Osteoblast (primary cell): ENCODE results near the gene MYLK4. TPM values are rescaled to one million over a fixed set of nuclear protein-coding genes. Genes with fewer than 3 reads are reported as not detected.

ENCODE experiments used
- DNase-seq: peaks from one replicate; pipeline ENCODE4 v3.0.0; 2011; ENCODE audit warnings: low spot score, mixed read lengths; ENCODE audit not compliant: insufficient read length; ENCODE audit errors: missing footprints
- H2AFZ ChIP-seq: 2 replicates; pipeline ENCODE4 v1.6.0; 2011; ENCODE audit warnings: mild to moderate bottlenecking, low read length
- H3K27ac ChIP-seq: 2 replicates; pipeline ENCODE4 v1.5.1; 2011; ENCODE audit warnings: mild to moderate bottlenecking, low read depth, low read length, moderate library complexity
- H3K27me3 ChIP-seq: 2 replicates; pipeline ENCODE4 v1.6.0; 2012; ENCODE audit warnings: mild to moderate bottlenecking, control low read depth, inconsistent platforms, low read length, moderate library complexity; ENCODE audit not compliant: insufficient read depth
- H3K36me3 ChIP-seq: 2 replicates; pipeline ENCODE4 v1.5.1; 2011; ENCODE audit warnings: mild to moderate bottlenecking, low read length, control low read depth, moderate library complexity; ENCODE audit not compliant: insufficient read depth
- H3K4me1 ChIP-seq: 2 replicates; pipeline ENCODE4 v1.5.1; 2011; ENCODE audit warnings: mild to moderate bottlenecking, low read length, control low read depth, moderate library complexity; ENCODE audit not compliant: insufficient read depth
- H3K4me2 ChIP-seq: 2 replicates; pipeline ENCODE4 v1.6.0; 2011; ENCODE audit warnings: mild to moderate bottlenecking, low read length; ENCODE audit not compliant: insufficient read depth
- H3K4me3 ChIP-seq: fragments of 200-600 bp; sonication (generic); 3 replicates; pipeline ENCODE4 v1.5.1; 2012; ENCODE audit warnings: mild to moderate bottlenecking, low read length, inconsistent platforms; ENCODE audit not compliant: insufficient read depth
- H3K79me2 ChIP-seq: 2 replicates; pipeline ENCODE4 v1.6.0; 2012; ENCODE audit warnings: mild to moderate bottlenecking, low read length, control low read depth, inconsistent platforms; ENCODE audit not compliant: insufficient read depth
- H3K9me3 ChIP-seq: 2 replicates; pipeline ENCODE4 v1.5.1; 2011; ENCODE audit warnings: low read depth, low read length, control low read depth
- H4K20me1 ChIP-seq: 2 replicates; pipeline ENCODE4 v1.6.0; 2012; ENCODE audit warnings: mild to moderate bottlenecking, low read length, control low read depth; ENCODE audit not compliant: insufficient read depth
- CTCF ChIP-seq: IDR thresholded peaks from 2 replicates; pipeline ENCODE4 v1.5.1; 2011; ENCODE audit warnings: mild to moderate bottlenecking, low read depth, low read length, moderate library complexity; ENCODE audit errors: extremely low read depth
- total RNA-seq: library from RNA; depleted of rRNA; stranded (reverse); fragments of >200 nt; gene quantifications from 2 replicates; pipeline ENCODE4 v1.2.3, GENCODE V29; 2012

The MYLK4 gene
- total RNA-seq, 1 donor, result 0.36 TPM

GRCh38 chr6:2710412-2710811 lies 40.3 kb downstream of the MYLK4 start:
- no peak for TF ChIP-seq CTCF
- Histone ChIP-seq H3K4me3 (no peak overlapping the region), H3K36me3 (no peaks in the 10 kb centered on the region), H3K27ac (no peak overlapping the region), H4K20me1 (no peaks in the 10 kb centered on the region), H2AFZ (no peak overlapping the region), H3K9me3 (no peaks in the 10 kb centered on the region), H3K79me2 (no peaks in the 10 kb centered on the region), H3K27me3 (peaks cover under 1% of the 10 kb centered on the region), H3K4me2 (no peak overlapping the region), H3K4me1 (peaks cover 15% of the 10 kb centered on the region)
- DNase-seq, result no peak

- no peak for DNase-seq
Measured at GRCh38 chr6:2708456-2708855, 42.3 kb downstream of the MYLK4 start.

GRCh38 chr6:2706558-2706957 lies 44.2 kb downstream of the MYLK4 start:
- Histone ChIP-seq H3K79me2 (no peaks in the 10 kb centered on the region), H3K9me3 (no peaks in the 10 kb centered on the region), H2AFZ (no peak overlapping the region), H4K20me1 (no peaks in the 10 kb centered on the region), H3K4me2 (no peak overlapping the region), H3K27me3 (peaks cover 6% of the 10 kb centered on the region), H3K27ac (no peak overlapping the region), H3K36me3 (no peaks in the 10 kb centered on the region), H3K4me3 (no peak overlapping the region), H3K4me1 (no peaks in the 10 kb centered on the region)
- no peak for DNase-seq
- no peak for TF ChIP-seq CTCF

More at GRCh38 chr6:2708456-2708855, 42.3 kb downstream of the MYLK4 start:
- no peaks in the 10 kb centered on the region for H4K20me1 ChIP-seq
- TF ChIP-seq CTCF, result no peak
- H3K27ac ChIP-seq, result no peak overlapping the region
- H3K79me2 ChIP-seq, result no peaks in the 10 kb centered on the region
- H3K4me1 ChIP-seq, result peaks cover 3% of the 10 kb centered on the region
- no peak overlapping the region for H2AFZ ChIP-seq
- no peak overlapping the region for H3K4me3 ChIP-seq
- peaks cover 6% of the 10 kb centered on the region for H3K27me3 ChIP-seq
- H3K36me3 ChIP-seq, result no peaks in the 10 kb centered on the region
- H3K4me2 ChIP-seq, result no peak overlapping the region
- H3K9me3 ChIP-seq, result no peaks in the 10 kb centered on the region

- no peaks in the 10 kb centered on the region for H3K36me3 ChIP-seq
- no peak overlapping the region for H3K4me2 ChIP-seq
- no peak overlapping the region for H3K27ac ChIP-seq
- no peaks in the 10 kb centered on the region for H3K9me3 ChIP-seq
- H3K4me3 ChIP-seq, result no peak overlapping the region
- H4K20me1 ChIP-seq, result no peaks in the 10 kb centered on the region
- no peak overlapping the region for H2AFZ ChIP-seq
- peaks cover 11% of the 10 kb centered on the region for H3K27me3 ChIP-seq
- no peaks in the 10 kb centered on the region for H3K79me2 ChIP-seq
- no peak for TF ChIP-seq CTCF
- no peaks in the 10 kb centered on the region for H3K4me1 ChIP-seq
- DNase-seq, result no peak
Measured at GRCh38 chr6:2705256-2705655, 45.5 kb downstream of the MYLK4 start.
